ENCODE measurements around the gene GPS1. TPM values are rescaled to one million over a fixed set of nuclear protein-coding genes. Genes with fewer than 3 reads are reported as not detected.

The GPS1 gene
- total RNA-seq, 4 donors from 2014 or later, result 72.4 to 113 (median 100) TPM

GRCh38 chr17:82088838-82089722, 37.4 kb downstream of the GPS1 start:
- Histone ChIP-seq H3K4me3 (no peak overlapping the region), H3K4me1 (no peaks in the 10 kb centered on the region), H3K9me3 (no peaks in the 10 kb centered on the region), H3K36me3 (peaks cover 100% of the 10 kb centered on the region), H3K27me3 (no peaks in the 10 kb centered on the region), H3K27ac (no peak overlapping the region)
- DNase-seq (ENCODE audit: low spot score in 2 of 2), result no peak
- 94% methylated on average over 20 of the region's 47 CpGs for WGBS
- no peak for TF ChIP-seq CTCF (IDR thresholded peaks at IDR 0.05)
- TF ChIP-seq POLR2AphosphoS5 (IDR thresholded peaks at IDR 0.05), result no peak
- no peak for TF ChIP-seq POLR2A (IDR thresholded peaks at IDR 0.05)

GRCh38 chr17:82089723-82090548, 38.2 kb downstream of the GPS1 start:
- H3K27me3 ChIP-seq, result no peaks in the 10 kb centered on the region
- peaks cover 98% of the 10 kb centered on the region for H3K36me3 ChIP-seq
- H3K4me3 ChIP-seq, result no peak overlapping the region
- H3K4me1 ChIP-seq, result no peaks in the 10 kb centered on the region
- DNase-seq (ENCODE audit: low spot score in 2 of 2), result no peak
- H3K9me3 ChIP-seq, result no peaks in the 10 kb centered on the region
- H3K27ac ChIP-seq, result no peak overlapping the region
- WGBS, result 76% methylated on average over 2 of the region's 29 CpGs
- no peak for TF ChIP-seq EP300 (IDR thresholded peaks at IDR 0.05)
- no peak for TF ChIP-seq POLR2A (IDR thresholded peaks at IDR 0.05)
- TF ChIP-seq POLR2AphosphoS5 (IDR thresholded peaks at IDR 0.05), result no peak
- no peak for TF ChIP-seq CTCF (IDR thresholded peaks at IDR 0.05)

- H3K27ac ChIP-seq, result no peak overlapping the region
- DNase-seq (ENCODE audit: low spot score in 2 of 2), result no peak
- H3K4me3 ChIP-seq, result no peak overlapping the region
- H3K4me1 ChIP-seq, result peaks cover 5% of the 10 kb centered on the region
- H3K9me3 ChIP-seq, result no peaks in the 10 kb centered on the region
- H3K27me3 ChIP-seq, result no peaks in the 10 kb centered on the region
- peaks cover 98% of the 10 kb centered on the region for H3K36me3 ChIP-seq
- 96% methylated on average over 23 of the region's 29 CpGs for WGBS
- TF ChIP-seq EP300 (IDR thresholded peaks at IDR 0.05) (no peak), POLR2AphosphoS5 (IDR thresholded peaks at IDR 0.05) (no peak), CTCF (IDR thresholded peaks at IDR 0.05) (no peak), POLR2A (IDR thresholded peaks at IDR 0.05) (no peak)
These were observed 39.0 kb downstream of the GPS1 start for GRCh38 chr17:82090549-82091263.

GRCh38 chr17:82091264-82092066, 39.8 kb downstream of the GPS1 start:
- H3K4me1 ChIP-seq, result peaks cover 12% of the 10 kb centered on the region
- DNase-seq (ENCODE audit: low spot score in 2 of 2), result no peak
- WGBS, result 81% methylated on average over 9 of the region's 37 CpGs
- H3K27ac ChIP-seq, result no peak overlapping the region
- H3K36me3 ChIP-seq, result peaks cover 98% of the 10 kb centered on the region
- H3K27me3 ChIP-seq, result no peaks in the 10 kb centered on the region
- no peak overlapping the region for H3K4me3 ChIP-seq
- H3K9me3 ChIP-seq, result no peaks in the 10 kb centered on the region
- no peak for TF ChIP-seq POLR2AphosphoS5 (IDR thresholded peaks at IDR 0.05)
- TF ChIP-seq EP300 (IDR thresholded peaks at IDR 0.05), result no peak
- TF ChIP-seq CTCF (IDR thresholded peaks at IDR 0.05), result no peak
- no peak for TF ChIP-seq POLR2A (IDR thresholded peaks at IDR 0.05)

Measured in suprapubic skin (tissue), 4 donors.